HG03432 (cell line): ENCODE data around the gene ATCAY.

Experiments used
- ATAC-seq: cut with Tn5 transposase; IDR thresholded peaks from one replicate; pipeline ENCODE4 v1.9.1; 2021; ENCODE audit warnings: mild to moderate bottlenecking, moderate library complexity; ENCODE audit not compliant: unreplicated experiment

Gene ATCAY

GRCh38 chr19:3880471-3881271 lies at the start of gene ATCAY:
ATCAY (plus strand) TSS chr19:3880685; CDS start chr19:3885768, 5,083 bp downstream.
- ATAC-seq = no peak

- ATAC-seq = no peak
These were observed 48.9 kb upstream of the ATCAY start for GRCh38 chr19:3831601-3832000.

- ATAC-seq = no peak
These were observed 48.5 kb upstream of the ATCAY start for GRCh38 chr19:3832001-3832400.

- no peak for ATAC-seq
These were observed 46.7 kb upstream of the ATCAY start for GRCh38 chr19:3833578-3834348.

GRCh38 chr19:3834349-3835054 lies 46.0 kb upstream of the ATCAY start:
- ATAC-seq = no peak

GRCh38 chr19:3835055-3835435 lies 45.4 kb upstream of the ATCAY start:
- ATAC-seq = no peak

- no peak for ATAC-seq
These were observed 43.6 kb upstream of the ATCAY start for GRCh38 chr19:3836887-3837286.

- no peak for ATAC-seq
These were observed 43.2 kb upstream of the ATCAY start for GRCh38 chr19:3837332-3837731.

GRCh38 chr19:3837922-3838321 lies 42.6 kb upstream of the ATCAY start:
- ATAC-seq = no peak

- ATAC-seq = no peak
These were observed 41.8 kb upstream of the ATCAY start for GRCh38 chr19:3838661-3839060.

GRCh38 chr19:3839941-3840340 lies 40.5 kb upstream of the ATCAY start:
- no peak for ATAC-seq

- no peak for ATAC-seq
These were observed 39.7 kb upstream of the ATCAY start for GRCh38 chr19:3840804-3841203.

GRCh38 chr19:3842948-3843347 lies 37.5 kb upstream of the ATCAY start:
- no peak for ATAC-seq

- ATAC-seq = no peak
These were observed 35.9 kb upstream of the ATCAY start for GRCh38 chr19:3844596-3844995.

GRCh38 chr19:3849092-3849491 lies 31.4 kb upstream of the ATCAY start:
- ATAC-seq = no peak

GRCh38 chr19:3849787-3850186 lies 30.7 kb upstream of the ATCAY start:
- ATAC-seq = no peak

- no peak for ATAC-seq
These were observed 30.0 kb upstream of the ATCAY start for GRCh38 chr19:3850320-3850972.

- no peak for ATAC-seq
These were observed 29.0 kb upstream of the ATCAY start for GRCh38 chr19:3851254-3852176.

- ATAC-seq = no peak
These were observed 28.3 kb upstream of the ATCAY start for GRCh38 chr19:3852177-3852511.

- ATAC-seq = no peak
These were observed 27.8 kb upstream of the ATCAY start for GRCh38 chr19:3852614-3853254.
